Fibroblast of lung (primary cell): ENCODE measurements around the gene PTGS1.

Experiments
- EZH2 ChIP-seq: IDR thresholded peaks from 2 replicates; pipeline ENCODE4 v1.5.1; 2012; ENCODE audit warnings: low read length, control low read depth, mild to moderate bottlenecking; ENCODE audit errors: missing control alignments
- TF ChIP-seq, protein P1 (sequence below), 2 donors: IDR thresholded peaks in 1 of 2; conservative IDR thresholded peaks in 1 of 2; 1 replicate in 1 of 2; 2 replicates in 1 of 2; pipeline ENCODE4 v1.5.1; 2011 to 2012; ENCODE audit warnings: low read length in 2 of 2, control low read depth in 1 of 2, inconsistent platforms in 1 of 2, low read depth in 1 of 2, mild to moderate bottlenecking in 1 of 2

DNA sequence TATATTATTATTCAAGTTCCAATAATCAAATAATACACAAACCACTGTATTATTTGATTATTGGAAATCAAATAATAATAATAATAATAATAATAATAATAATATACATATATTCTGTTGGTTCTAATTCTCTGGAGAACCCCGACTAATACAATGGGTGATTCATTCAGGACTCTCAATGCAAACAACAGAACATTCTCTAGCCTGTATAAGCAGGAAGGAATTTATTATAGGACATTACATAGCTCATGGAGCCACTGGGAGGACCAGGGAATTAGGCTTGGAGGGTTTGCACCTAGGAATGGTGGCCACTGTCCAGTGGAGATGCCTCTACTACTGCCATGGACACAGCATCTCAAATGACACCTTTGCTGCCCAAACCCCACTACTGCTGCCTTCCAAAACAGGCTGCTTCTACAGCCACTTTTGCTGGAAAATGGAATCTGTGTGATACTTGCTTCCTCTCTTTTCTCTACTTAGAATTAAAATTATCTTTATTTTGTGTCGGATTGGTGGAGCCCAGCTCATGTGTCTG lies 25.9 kb downstream of the PTGS1 start:
- TF ChIP-seq EZH2, result no peak
- TF ChIP-seq, protein P1, sequence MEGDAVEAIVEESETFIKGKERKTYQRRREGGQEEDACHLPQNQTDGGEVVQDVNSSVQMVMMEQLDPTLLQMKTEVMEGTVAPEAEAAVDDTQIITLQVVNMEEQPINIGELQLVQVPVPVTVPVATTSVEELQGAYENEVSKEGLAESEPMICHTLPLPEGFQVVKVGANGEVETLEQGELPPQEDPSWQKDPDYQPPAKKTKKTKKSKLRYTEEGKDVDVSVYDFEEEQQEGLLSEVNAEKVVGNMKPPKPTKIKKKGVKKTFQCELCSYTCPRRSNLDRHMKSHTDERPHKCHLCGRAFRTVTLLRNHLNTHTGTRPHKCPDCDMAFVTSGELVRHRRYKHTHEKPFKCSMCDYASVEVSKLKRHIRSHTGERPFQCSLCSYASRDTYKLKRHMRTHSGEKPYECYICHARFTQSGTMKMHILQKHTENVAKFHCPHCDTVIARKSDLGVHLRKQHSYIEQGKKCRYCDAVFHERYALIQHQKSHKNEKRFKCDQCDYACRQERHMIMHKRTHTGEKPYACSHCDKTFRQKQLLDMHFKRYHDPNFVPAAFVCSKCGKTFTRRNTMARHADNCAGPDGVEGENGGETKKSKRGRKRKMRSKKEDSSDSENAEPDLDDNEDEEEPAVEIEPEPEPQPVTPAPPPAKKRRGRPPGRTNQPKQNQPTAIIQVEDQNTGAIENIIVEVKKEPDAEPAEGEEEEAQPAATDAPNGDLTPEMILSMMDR (conservative IDR thresholded peaks at IDR 0.05 in 1 of 2, IDR thresholded peaks at IDR 0.05 in 1 of 2; ENCODE audit: low read depth in 1 of 2, low read length in 2 of 2), result no peak
